Caco-2 (cell line): ENCODE data around the gene TRIM46. TPM values are rescaled to one million over a fixed set of nuclear protein-coding genes. Genes with fewer than 3 reads are reported as not detected.

Source experiments
- BruUV-seq: library from RNA; stranded (reverse); fragments of 400-500 nt; replicated peaks from 2 replicates; lab custom pipeline; 2021; lab: Mats Ljungman, UMichigan
- CTCF ChIA-PET: fragments of 300-600 bp; sonication (Branson Sonifier 250); formaldehyde crosslinking; loops from one replicate; lab custom pipeline; 2022; ENCODE audit warnings: antibody characterized with exemption; lab: Charles Lee
- POLR2A ChIA-PET: fragments of 300-600 bp; sonication (Branson Sonifier 250); formaldehyde crosslinking; loops from one replicate; lab custom pipeline; 2022; ENCODE audit warnings: antibody characterized with exemption; lab: Charles Lee
- DNase-seq, 2 experiments: peaks; one replicate each; pipeline versions ENCODE4 v3.0.0 to v3.0.0-alpha.2; 2020 to 2022
- H3K27me3 ChIP-seq: replicated peaks from 2 replicates; pipeline ENCODE4 v1.6.0; 2011; ENCODE audit warnings: low read length; ENCODE audit not compliant: control insufficient read depth, insufficient read depth
- H3K36me3 ChIP-seq: 2 replicates; pipeline ENCODE4 v1.5.1; 2011; ENCODE audit warnings: low read length; ENCODE audit not compliant: control insufficient read depth, insufficient read depth
- H3K4me1 ChIP-seq: fragments of 250-450 bp; sonication (Bioruptor Pico); 2 replicates; pipeline ENCODE4 v1.5.1; 2020; ENCODE audit warnings: mild to moderate bottlenecking
- H3K4me3 ChIP-seq: 2 replicates; pipeline ENCODE4 v1.5.1; 2011; ENCODE audit warnings: low read depth, mild to moderate bottlenecking, control low read depth, low read length
- H3K9me3 ChIP-seq: fragments of 250-450 bp; sonication (Bioruptor Pico); 2 replicates; pipeline ENCODE4 v1.5.1; 2020; ENCODE audit warnings: mild to moderate bottlenecking, moderate library complexity
- H3K27ac Mint-ChIP-seq: one replicate; pipeline ENCODE4 v1.8.0; 2022; ENCODE audit warnings: mixed read lengths; ENCODE audit not compliant: unreplicated experiment
- H3K27me3 Mint-ChIP-seq: one replicate; pipeline ENCODE4 v1.8.0; 2022; ENCODE audit warnings: mixed read lengths; ENCODE audit not compliant: insufficient read depth, unreplicated experiment
- H3K36me3 Mint-ChIP-seq: one replicate; pipeline ENCODE4 v1.8.0; 2022; ENCODE audit warnings: mild to moderate bottlenecking, mixed read lengths; ENCODE audit not compliant: insufficient read depth, unreplicated experiment
- H3K4me1 Mint-ChIP-seq: one replicate; pipeline ENCODE4 v1.8.0; 2022; ENCODE audit warnings: low read depth, mixed read lengths; ENCODE audit not compliant: unreplicated experiment
- H3K4me3 Mint-ChIP-seq: one replicate; pipeline ENCODE4 v1.8.0; 2022; ENCODE audit warnings: mild to moderate bottlenecking, moderate library complexity, mixed read lengths; ENCODE audit not compliant: unreplicated experiment
- H3K9me3 Mint-ChIP-seq: one replicate; pipeline ENCODE4 v1.8.0; 2022; ENCODE audit warnings: mixed read lengths; ENCODE audit not compliant: unreplicated experiment
- CTCF ChIP-seq, 2 experiments: fragments of 200-600 bp in 1 of 2; IDR thresholded peaks; 1 replicate in 1 of 2; 2 replicates in 1 of 2; pipeline versions ENCODE4 v1.5.1 to v1.8.0; 2011 to 2022; ENCODE audit warnings: antibody characterized with exemption in 1 of 2, control low read depth in 1 of 2, inconsistent platforms in 1 of 2, low read depth in 1 of 2, low read length in 1 of 2, mild to moderate bottlenecking in 1 of 2, moderate library complexity in 1 of 2; ENCODE audit not compliant: insufficient read depth in 1 of 2, severe bottlenecking in 1 of 2, unreplicated experiment in 1 of 2
- intact Hi-C: fragments of 100-400 bp; cut with micrococcal nuclease; formaldehyde crosslinking; loops from one replicate; pipeline ENCODE4 v1.10.0; 2022; ENCODE audit not compliant: unreplicated experiment
- total RNA-seq: library from RNA; stranded (reverse); gene quantifications from 2 replicates; pipeline ENCODE4 v1.2.3, GENCODE V29; 2022

Gene TRIM46
- total RNA-seq, 1 experiment from 2014 or later, result 0.11 TPM

- Histone ChIP-seq H3K4me3 (no peak overlapping the region), H3K27me3 (no peaks in the 10 kb centered on the region), H3K4me1 (peaks cover 4% of the 10 kb centered on the region; the same call in 1 of the 2 replicates), H3K9me3 (no peaks in the 10 kb centered on the region), H3K36me3 (no peaks in the 10 kb centered on the region)
- no peaks in the 10 kb centered on the region for H3K27me3 Mint-ChIP-seq
- peaks cover 24% of the 10 kb centered on the region for H3K36me3 Mint-ChIP-seq
- TF ChIP-seq CTCF (IDR thresholded peaks at IDR 0.05; ENCODE audit: insufficient read depth in 1 of 2, low read depth in 1 of 2, low read length in 1 of 2, severe bottlenecking in 1 of 2, unreplicated experiment in 1 of 2), result no peak
- no peak overlapping the region for H3K27ac Mint-ChIP-seq
- BruUV-seq, result no TSS peak
- intact Hi-C loops, result no loop called here
- peaks cover 15% of the 10 kb centered on the region for H3K4me1 Mint-ChIP-seq
- no peaks in the 10 kb centered on the region for H3K9me3 Mint-ChIP-seq
- ChIA-PET CTCF (interaction anchor here (4.9 kb wide), 1 partner anchor 24 kb away, joined by 77 read pairs; the partner anchor contains the start of gene KRTCAP2), POLR2A (no interaction called here)
- DNase-seq, result no peak
- H3K4me3 Mint-ChIP-seq, result peak overlapping the region; percentile 98
Measured at GRCh38 chr1:155196103-155196892, 22.6 kb downstream of the TRIM46 start.

- intact Hi-C loops, result no loop called here
- Histone ChIP-seq H3K4me1 (peaks cover 4% of the 10 kb centered on the region; the same call in 1 of the 2 replicates), H3K4me3 (no peak overlapping the region), H3K27me3 (no peaks in the 10 kb centered on the region), H3K36me3 (no peaks in the 10 kb centered on the region), H3K9me3 (no peaks in the 10 kb centered on the region)
- Mint-ChIP-seq H3K27me3 (no peaks in the 10 kb centered on the region), H3K27ac (no peak overlapping the region), H3K4me3 (no peak overlapping the region), H3K9me3 (no peaks in the 10 kb centered on the region), H3K36me3 (peaks cover 24% of the 10 kb centered on the region), H3K4me1 (peaks cover 15% of the 10 kb centered on the region)
- POLR2A ChIA-PET, result no interaction called here
- BruUV-seq, result no TSS peak
- no peak for TF ChIP-seq CTCF (IDR thresholded peaks at IDR 0.05; ENCODE audit: insufficient read depth in 1 of 2, low read depth in 1 of 2, low read length in 1 of 2, severe bottlenecking in 1 of 2, unreplicated experiment in 1 of 2)
- CTCF ChIA-PET, result no interaction called here
- DNase-seq, result peak in 1 of 2 experiments; percentile 19
Measured at GRCh38 chr1:155196893-155197638, 23.4 kb downstream of the TRIM46 start.

GRCh38 chr1:155197901-155198546 lies 24.4 kb downstream of the TRIM46 start:
- TF ChIP-seq CTCF (IDR thresholded peaks at IDR 0.05; ENCODE audit: insufficient read depth in 1 of 2, low read depth in 1 of 2, low read length in 1 of 2, severe bottlenecking in 1 of 2, unreplicated experiment in 1 of 2), result no peak
- H3K9me3 Mint-ChIP-seq, result no peaks in the 10 kb centered on the region
- Histone ChIP-seq H3K4me3 (no peak overlapping the region), H3K4me1 (peaks cover 4% of the 10 kb centered on the region; the same call in 1 of the 2 replicates), H3K27me3 (no peaks in the 10 kb centered on the region), H3K36me3 (no peaks in the 10 kb centered on the region), H3K9me3 (no peaks in the 10 kb centered on the region)
- H3K4me1 Mint-ChIP-seq, result peaks cover 15% of the 10 kb centered on the region
- CTCF ChIA-PET, result no interaction called here
- intact Hi-C loops, result no loop called here
- H3K27me3 Mint-ChIP-seq, result peaks cover 3% of the 10 kb centered on the region
- POLR2A ChIA-PET, result no interaction called here
- no peak overlapping the region for H3K4me3 Mint-ChIP-seq
- no TSS peak for BruUV-seq
- H3K36me3 Mint-ChIP-seq, result peaks cover 24% of the 10 kb centered on the region
- H3K27ac Mint-ChIP-seq, result no peak overlapping the region
- DNase-seq, result no peak
